Islet precursor cell (in vitro differentiated cells): ENCODE data around the gene CCNQ.

Source experiments
- DNase-seq: peaks from one replicate; pipeline ENCODE4 v3.0.0-alpha.2; 2018

CCNQ gene

DNA sequence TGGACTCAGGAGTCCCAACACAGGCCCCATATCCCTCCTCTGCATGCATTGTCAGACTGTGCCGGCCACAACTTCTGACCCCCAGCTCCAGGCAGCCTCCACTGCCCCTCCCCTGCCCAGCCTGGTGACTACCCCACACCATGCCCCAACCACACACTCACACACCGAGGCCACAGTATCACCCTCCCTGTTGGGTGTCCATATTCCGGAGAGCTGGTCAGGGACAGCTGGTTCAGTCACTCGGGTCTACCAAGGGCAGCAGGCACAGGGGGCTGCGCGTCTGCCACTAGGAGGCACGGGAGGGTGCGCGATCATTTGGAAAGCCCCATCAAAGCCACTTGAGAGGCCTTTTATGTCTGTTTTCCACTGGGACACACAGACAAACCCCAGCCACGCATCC lies 26.3 kb downstream of the CCNQ start:
- DNase-seq: no peak

DNA sequence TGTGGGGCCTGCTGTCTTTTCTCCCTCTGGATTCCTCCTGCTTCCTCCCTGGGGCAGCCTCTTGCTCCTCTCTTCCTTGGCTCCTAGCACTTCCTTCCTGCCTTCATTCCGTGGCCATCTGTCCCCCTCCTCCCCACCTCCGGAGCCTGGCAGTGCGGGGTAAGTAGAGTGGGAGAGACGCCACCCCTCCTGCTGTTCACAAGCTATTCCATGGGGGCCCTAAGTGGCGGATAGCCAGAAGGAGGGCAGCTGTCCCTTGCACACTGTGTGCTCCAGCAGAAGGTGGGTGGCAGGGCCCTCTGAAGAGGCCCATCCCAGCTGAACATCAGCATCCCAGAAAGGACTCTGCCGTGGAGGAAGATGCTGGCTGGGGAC lies 27.4 kb downstream of the CCNQ start:
- no peak for DNase-seq

DNA sequence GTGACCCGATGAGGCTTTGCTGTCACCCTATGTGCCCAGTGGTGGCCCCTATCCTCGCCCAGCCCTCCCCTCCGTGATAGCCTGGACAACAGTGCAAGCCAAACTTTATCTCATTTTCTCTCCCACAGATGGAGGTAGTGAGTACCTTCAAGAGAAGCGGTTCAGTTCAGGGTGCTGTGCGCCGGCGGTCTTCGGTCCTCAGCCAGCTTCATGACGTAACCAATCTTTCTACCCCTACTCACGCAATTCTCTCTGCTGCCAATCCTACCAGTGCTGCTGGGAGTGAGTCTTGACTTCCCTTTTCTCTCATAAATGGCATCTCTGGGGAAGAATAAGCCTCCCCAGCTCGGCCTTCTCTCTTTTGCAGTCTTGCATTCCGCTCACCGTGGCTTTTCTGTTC lies 29.5 kb downstream of the CCNQ start:
- DNase-seq: no peak

DNA sequence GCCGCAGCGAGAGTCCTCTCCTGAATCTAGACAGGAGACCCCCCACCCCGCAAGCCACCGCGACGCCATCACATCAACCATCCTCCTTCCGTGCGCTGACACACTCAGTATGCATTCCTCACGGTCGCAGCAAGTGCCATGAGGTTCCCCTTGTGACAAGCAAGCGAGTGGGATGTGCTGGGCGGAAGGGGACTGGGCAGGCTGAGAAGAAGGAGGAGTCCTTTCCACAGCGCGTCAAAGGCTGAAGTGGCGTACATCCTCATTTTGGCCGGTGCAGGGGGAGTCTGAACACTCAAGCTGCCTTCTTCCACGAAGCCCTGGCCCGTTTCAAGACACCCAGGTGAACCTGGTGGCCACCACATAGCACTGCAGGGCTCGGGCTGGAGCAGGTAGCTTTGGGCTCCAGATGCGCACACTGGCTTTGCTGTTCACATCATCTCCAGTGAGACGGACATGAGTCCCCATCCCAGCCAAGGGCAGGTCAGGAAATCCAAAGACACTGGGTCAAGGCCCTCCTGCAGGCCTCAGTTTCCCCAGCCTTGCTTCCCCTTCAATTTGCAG lies 30.4 kb downstream of the CCNQ start:
- DNase-seq: no peak

DNA sequence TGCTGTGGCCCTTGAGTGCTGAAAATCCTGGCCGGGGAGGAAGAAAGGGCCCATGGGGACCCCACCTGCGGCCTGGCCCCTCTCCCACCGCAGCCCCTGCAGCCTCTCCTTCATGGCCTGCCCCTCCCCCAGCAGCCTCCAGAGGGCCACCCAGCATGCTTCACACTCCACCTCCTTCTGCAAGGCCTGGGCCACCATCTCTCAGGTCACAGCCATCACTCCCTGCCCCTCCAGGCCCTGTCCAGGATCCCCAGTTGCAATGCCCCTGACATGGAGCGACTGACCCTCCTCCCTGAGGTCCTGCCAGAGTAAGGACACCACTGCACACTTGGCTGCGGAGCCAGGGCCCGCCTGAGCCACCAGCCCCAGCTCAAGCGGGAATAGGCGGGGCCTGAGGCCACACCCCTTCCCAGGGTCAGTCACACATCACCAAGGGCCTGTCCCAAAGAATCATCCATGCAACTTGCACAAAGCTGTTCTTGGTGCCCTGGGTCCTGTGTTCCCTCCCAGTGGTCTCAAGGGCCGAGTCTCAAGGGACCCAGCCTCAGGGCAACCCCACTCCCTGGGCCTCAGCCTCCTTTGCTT lies 32.9 kb downstream of the CCNQ start:
- DNase-seq: no peak

DNA sequence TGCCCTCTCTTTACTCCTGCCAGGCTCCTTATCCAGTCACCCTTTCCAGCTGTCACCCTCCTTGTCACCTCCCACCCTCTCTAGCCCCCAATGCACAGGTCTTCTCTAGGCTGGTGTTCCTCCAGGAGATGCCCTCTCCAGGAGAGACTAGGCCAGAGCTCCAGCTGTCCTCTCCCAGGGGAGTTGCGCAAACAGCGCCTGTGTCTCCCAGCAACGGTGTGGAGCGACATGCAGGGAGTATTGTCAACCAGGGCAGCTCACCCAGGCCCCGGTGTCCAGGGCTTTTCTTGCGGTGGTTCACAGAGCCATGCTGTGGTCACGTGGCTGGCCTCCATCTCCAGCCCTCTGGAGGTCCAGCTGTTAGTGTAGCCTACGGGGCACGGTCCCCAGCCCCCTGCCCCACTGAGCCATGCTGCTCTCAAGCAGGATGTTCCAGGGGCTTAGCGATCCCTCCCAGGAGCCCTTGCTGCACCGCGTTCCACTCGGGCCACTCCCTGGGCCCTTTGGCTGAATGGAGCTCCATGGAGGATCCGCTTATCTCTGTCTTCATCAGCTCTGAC lies 34.8 kb downstream of the CCNQ start:
- no peak for DNase-seq

DNA sequence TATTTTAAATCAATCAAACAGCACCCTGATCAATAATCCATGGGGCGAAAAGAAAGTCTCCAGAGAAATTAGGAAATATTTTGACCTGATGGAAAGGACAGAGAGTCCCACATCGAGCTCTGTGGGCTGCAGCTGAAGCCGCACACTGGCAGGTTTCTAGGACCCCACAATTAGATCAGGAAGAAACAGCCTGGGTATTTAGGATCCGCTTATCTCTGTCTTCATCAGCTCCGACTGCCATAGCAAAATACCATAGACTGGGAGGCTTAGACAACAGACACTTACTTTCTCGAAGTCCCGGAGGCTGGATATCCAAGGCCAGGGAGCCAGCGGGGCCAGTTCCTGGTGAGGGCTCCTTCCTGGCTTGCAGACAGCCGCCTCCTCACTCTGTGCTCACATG lies 36.4 kb downstream of the CCNQ start:
- DNase-seq: no peak

DNA sequence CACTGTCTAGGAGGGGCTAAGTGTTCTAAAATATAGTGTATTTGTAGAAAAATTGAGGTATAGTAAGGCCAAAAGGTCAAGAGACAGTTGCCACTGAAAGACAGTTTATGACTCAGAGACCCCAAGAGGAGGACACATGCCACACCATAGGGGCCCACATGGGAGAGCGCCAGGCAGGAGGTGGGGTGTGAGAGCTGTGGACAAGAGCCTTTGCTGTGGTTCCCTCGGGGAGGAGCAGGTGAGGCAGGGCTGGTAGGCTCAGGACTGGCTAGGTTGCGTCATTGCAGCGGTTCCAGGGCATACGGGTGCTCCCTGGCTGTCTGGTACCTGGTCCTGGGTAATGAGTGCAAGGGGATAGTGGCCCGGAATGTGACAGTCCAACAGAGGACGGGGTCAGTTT lies 37.6 kb downstream of the CCNQ start:
- DNase-seq: no peak

DNA sequence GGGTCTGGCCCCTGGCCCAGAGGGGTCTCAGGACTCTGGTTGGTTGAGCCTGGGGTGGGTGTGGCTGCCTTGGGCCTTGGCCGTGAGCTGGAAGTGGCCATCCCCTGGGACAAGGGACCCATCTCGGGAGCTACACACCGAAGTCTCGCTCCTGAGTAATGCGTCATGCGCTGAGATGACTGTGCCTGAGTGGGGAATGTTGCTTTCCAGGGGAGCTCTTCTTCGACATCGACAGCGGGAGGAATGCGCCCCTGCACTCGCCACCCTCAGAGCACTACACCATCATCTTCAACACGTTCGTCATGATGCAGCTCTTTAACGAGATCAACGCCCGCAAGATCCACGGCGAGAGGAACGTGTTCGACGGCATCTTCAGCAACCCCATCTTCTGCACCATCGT lies 38.5 kb downstream of the CCNQ start:
- no peak for DNase-seq

DNA sequence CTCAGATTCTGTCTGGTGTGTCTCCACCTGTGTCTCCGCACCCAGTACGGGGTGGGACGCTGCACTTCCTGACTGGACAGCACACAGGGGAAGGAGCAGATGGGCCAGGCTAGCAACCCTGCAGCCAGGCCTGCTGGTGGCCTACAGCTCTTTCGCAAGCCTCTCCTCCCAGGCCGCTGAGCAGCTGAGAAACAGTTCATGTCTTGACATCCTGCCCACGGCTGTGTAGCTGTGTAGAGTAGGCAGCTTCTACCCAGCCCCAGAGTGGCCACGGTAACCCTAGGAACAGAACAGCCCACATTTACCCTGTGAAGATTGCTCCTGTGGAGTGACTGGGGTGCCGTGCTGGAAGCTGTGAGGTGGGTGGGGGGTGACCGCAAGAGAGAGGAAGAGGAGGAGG lies 38.9 kb downstream of the CCNQ start:
- no peak for DNase-seq

DNA sequence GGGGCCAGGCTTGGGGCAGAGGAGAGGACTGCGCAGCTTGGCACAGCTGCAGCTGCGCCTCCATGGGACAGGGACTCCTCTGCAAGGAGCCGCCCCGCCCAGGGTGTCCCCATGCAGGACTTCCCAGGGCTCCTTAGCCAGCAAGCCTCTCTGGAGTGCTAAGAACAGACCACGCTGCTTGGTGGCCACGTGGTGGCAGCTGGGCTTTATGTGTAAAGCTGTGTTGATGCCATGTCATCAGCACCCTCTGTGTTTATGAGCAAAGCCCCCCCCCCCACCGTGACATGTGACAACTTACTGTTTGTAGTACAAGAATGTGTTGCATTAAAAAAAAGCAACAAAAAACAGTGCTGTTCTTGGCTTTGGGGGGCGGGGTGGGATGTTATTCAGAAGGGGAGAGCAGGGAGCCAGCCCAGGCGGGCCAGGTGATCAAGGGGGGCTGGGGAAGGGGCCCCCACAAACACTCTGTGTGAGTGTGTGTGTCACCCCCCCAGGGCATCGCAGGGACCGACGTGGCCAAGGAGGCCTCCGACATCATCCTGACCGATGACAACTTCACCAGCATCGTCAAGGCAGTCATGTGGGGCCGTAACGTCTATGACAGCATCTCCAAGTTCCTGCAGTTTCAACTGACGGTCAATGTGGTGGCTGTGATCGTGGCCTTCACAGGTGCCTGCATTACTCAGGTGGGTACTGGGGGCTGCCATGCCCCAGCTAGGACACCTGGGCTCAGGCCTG lies 41.2 kb downstream of the CCNQ start:
- DNase-seq: no peak

DNA sequence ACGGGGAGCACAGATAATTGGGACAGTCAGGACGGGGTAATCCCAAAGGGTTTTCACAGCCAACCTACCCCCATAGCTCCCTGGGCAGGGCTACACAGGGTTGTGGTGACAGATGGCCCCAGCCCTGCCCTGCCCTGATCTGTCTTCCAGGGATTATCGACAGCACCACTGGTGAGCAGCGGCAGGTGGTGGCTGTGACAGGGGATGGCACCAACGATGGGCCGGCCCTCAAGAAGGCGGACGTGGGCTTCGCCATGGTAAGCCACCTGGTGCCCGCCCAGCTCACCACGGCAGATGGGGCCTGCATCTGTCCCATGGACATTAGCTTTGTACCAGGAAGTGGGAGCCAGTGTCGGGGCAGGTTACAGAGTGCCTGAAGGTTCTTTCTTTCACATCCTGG lies 42.2 kb downstream of the CCNQ start:
- DNase-seq: no peak

DNA sequence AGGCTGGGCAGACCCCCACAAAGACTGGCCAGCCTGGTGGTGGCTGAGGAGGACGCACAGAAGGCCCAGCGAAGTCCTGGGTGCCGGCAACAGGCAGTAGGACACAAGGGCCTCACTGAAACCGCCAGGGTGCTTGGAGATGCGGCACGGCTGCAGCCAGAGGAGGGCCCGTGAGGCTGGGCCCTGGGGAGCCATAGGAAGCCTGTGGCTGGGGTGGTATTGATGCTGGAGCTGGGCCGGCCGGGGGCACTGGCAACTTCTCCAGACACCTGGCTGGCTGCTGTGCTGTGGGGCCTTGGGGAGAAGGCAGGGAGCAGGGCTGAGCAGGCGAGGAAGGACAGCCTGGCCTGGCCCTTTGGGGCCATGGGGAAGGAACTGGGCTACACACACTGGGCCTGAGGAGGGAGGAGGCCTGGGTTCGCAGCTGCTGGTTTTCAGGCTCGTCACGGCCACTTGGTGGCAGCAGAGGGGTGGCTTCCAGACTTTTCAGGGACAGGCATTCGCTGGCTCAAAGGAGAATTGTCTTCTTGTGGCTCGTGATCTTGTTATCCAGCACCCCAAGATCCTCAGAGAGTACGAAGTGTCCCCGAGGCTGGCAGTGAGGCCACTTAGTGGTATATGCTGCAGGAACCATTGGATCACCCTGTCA lies 44.3 kb downstream of the CCNQ start:
- peak; percentile 69 for DNase-seq

DNA sequence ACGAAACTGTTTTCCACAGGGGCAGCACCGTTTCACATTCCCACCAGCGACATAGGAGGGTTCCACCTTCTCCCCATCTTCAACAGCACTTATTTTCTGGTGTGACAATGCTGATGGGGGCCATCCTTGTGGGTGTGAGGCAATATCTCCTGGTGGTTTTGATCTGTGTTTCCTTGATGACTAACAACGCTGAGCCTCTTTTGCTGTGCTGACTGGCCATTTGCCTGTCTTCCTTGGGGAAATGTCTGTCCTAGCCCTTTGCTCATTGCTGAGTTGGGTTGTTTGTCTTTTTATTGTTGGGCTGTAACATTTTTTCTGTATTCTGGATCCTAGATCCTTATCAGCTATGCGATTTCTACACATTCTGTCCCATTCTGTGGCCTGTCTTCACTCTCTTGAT lies 47.8 kb downstream of the CCNQ start:
- DNase-seq: no peak

DNA sequence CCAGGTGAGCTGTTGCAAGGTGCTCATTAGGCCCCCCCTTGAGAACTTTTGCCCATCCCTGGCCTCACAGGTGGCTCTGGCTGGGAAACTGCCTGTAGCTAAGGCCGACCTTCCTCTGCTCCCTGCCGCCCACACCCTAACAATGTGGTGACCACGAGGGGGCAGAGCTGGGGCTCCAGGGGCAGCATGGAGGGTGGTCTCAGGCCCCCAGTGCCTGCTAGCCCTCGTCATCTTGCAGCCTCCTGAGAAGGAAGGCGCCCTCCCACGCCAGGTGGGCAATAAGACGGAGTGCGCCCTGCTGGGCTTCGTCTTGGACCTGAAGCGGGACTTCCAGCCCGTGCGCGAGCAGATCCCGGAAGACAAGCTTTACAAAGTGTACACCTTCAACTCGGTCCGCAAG lies 49.1 kb downstream of the CCNQ start:
- no peak for DNase-seq

DNA sequence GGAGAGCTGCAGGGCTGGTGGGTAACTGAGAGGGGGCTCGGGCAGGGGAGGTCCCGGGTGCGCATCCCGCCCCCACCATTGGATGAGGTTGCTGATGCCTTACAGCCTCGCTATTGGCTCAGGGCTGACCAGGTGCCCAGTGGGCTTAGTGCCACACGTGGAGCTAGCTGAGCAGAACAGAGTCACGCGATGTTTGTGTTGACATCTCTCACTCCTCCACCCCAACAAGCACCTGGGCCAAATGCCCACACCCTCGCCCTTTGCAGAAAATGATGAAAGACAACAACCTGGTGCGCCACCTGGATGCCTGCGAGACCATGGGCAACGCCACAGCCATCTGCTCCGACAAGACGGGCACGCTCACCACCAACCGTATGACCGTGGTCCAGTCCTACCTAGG lies 49.7 kb downstream of the CCNQ start:
- DNase-seq: no peak

DNA sequence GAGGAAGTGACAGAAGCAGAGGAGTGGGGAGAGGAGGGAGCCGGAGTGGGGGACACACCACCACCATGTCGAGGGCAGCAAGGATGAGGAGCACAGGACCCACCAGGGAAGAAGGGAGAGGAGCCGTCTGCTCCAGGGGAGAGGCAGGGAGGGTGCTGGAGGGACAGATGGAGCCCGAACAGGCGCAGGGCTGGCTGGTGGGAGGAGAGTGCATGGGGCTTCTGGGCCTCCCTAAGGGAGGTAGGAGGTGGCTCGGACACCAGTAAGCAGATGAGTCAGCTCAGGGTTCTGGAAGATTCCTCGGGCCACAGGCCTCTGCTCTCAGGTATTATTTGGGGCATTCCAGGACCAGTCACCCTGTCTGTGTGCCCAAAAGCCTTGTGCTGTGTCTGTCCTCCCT lies 51.7 kb downstream of the CCNQ start:
- no peak for DNase-seq

DNA sequence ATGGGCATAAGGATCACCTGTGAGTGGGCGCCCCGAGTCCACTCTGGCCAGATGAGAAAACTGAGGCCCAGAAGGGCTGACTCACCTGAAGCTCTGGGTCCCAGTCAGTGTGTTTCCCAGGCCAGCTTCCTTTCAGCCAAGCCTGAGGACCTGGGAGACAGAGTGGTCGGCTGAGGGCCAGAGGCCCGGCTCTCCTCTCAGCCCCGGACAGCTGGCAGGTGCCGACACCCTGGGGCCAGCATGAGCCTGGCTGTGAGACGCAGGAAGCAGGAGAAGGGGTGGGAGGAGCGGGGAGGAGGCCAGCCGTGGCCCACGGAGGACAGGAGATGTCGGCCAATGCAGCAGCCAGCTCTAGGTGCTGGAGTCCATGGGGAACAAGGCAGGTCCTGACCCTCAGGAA lies 52.6 kb downstream of the CCNQ start:
- DNase-seq: no peak

DNA sequence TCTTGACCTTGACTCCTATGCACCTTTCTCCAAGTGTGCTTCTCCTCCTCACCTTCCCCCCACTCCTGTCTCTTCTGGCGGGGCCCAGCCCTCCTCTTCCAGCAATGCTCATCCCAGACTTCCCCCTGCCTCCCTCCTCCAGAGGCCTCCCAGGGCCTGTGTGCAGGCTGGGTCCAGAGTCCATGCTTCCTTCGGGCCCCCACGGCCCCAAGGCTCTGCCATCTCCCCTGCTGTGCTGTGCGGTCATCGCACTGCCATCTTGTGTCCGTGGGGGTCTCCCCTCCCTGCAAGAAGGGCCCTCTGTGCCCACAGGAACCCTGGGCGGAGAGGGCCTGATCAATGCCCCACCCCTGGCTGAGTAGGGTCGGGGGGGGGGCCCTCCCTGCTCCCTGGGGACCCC lies 54.2 kb downstream of the CCNQ start:
- no peak for DNase-seq

DNA sequence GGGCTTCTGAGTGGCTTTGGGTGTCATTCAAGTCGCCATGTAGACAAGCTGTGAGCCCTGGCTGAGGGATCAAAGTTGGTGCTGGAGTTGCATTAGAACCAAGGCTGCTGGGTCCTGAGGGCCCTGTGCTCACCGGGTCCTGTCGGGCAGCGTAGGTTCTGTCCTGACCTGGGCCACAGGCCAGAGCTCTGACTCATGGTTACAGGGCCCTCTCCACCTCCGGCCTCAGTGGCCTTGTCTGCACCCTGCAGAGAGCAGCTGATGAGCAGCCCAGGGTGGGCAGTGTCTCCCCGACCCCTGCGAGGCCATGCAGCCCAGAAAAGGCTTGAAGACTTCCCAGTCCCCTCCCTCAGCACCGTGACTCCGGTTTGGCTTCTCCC lies 59.0 kb downstream of the CCNQ start:
- DNase-seq: no peak

DNA sequence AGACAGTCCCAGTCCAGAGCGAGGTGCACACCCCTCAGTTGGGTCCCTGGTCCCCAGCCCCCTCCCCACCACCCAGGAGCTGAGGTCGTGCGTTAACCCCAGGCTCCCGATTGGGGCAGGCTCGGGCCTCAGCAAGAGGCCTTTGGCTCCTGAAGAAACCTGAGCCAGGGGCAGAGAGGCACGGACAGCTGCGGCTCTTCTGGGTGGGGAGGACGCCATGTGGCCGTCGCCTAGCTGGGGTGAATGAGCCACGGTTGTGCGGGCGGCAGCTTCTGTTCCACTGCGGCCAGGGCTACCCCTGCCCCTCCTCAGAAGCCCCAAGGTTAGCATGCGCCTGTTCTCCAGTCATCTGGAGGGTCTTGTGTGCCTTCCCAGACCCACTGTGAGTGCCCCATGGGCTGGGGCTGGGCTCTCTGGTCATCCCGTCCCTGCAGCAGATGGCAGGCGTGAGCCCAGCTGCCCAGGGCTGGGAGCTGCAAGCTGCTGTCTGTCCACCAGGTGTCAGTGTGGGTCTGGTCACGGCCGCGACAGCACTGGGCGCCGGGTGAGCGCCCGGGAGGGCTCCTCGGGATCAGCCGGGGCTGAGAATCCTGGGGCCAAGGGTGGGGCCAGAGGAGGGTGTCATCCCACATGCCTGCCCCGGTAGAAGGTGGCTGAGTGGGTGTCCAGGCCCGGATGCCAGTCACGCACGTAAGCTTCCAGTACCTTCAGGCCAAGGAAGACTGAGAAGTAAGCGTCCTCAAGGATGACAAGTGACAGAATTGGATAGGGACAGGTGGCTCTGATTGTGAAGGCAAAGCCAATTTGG lies 59.6 kb downstream of the CCNQ start:
- peak; percentile 84 for DNase-seq

DNA sequence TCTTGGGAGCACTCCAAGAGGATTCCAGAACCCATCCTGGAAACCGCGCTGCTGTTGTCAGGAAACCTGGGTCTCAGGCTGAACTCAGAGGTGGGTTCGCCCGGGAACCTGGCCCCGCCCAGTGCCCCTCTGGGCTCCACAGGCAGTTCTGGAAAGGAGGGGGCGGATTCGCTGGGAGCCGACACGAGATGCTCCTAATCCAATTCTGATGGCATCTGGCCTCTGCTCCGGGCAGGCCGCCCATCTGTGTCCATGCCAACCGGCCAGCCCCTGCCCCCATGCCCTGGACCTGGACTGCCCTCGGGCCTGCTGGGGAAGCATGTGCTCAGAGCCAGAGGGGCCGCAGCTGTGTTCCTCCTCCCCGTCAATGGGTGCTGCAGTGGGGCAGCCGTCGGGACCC lies 60.5 kb downstream of the CCNQ start:
- DNase-seq: no peak
